OCI-LY1 (cell line): ENCODE measurements around the gene TRIP13.
"Not testable (repeated sequence)": the region's sequence is repeated elsewhere in the genome, so short reads cannot be mapped to it uniquely, and the experiment has no call there.

ENCODE experiments used
- H2AFZ ChIP-seq: fragments of 200-600 bp; sonication (generic), shearing (Covaris generic); 2 replicates; pipeline ENCODE4 v1.6.0; 2014; ENCODE audit warnings: antibody characterized with exemption, mild to moderate bottlenecking, low read length
- H3F3A ChIP-seq: fragments of 200-600 bp; sonication (generic), shearing (Covaris generic); 2 replicates; pipeline ENCODE4 v1.6.0; 2014; ENCODE audit warnings: mild to moderate bottlenecking, antibody characterized with exemption, low read length, moderate library complexity; ENCODE audit not compliant: insufficient read depth
- H3K27ac ChIP-seq: fragments of 200-600 bp; sonication (generic); 2 replicates; pipeline ENCODE4 v1.5.1; 2014; ENCODE audit warnings: low read length, mixed run types, mild to moderate bottlenecking, low read depth; ENCODE audit not compliant: poor library complexity, severe bottlenecking
- H3K27me3 ChIP-seq: fragments of 200-600 bp; sonication (generic); 2 replicates; pipeline ENCODE4 v1.6.0; 2014; ENCODE audit warnings: antibody characterized with exemption, mild to moderate bottlenecking, low read length, moderate library complexity; ENCODE audit not compliant: insufficient read depth
- H3K36me3 ChIP-seq: fragments of 200-600 bp; sonication (generic); 2 replicates; pipeline ENCODE4 v1.6.1; 2014; ENCODE audit warnings: mild to moderate bottlenecking, antibody characterized with exemption, low read length, moderate library complexity, mixed read lengths; ENCODE audit not compliant: insufficient read depth
- H3K4me1 ChIP-seq: fragments of 200-600 bp; sonication (generic); 2 replicates; pipeline ENCODE4 v1.5.1; 2014; ENCODE audit warnings: mild to moderate bottlenecking, low read length, moderate library complexity; ENCODE audit not compliant: insufficient read depth, severe bottlenecking
- H3K4me2 ChIP-seq: fragments of 200-600 bp; sonication (generic), shearing (Covaris generic); 2 replicates; pipeline ENCODE4 v1.6.1; 2014; ENCODE audit warnings: low read length
- H3K4me3 ChIP-seq: fragments of 200-600 bp; sonication (generic); 2 replicates; pipeline ENCODE4 v1.5.1; 2014; ENCODE audit warnings: low read length, low read depth, mild to moderate bottlenecking, mixed read lengths; ENCODE audit not compliant: poor library complexity, severe bottlenecking
- H3K79me2 ChIP-seq: fragments of 200-600 bp; shearing (Covaris generic); 2 replicates; pipeline ENCODE4 v1.6.1; 2016; ENCODE audit warnings: mixed run types, low read length, mixed read lengths; ENCODE audit not compliant: insufficient read depth
- H3K9ac ChIP-seq: fragments of 200-600 bp; sonication (generic), shearing (Covaris generic); 2 replicates; pipeline ENCODE4 v1.6.1; 2014; ENCODE audit warnings: mild to moderate bottlenecking, low read length, mixed read lengths
- H3K9me2 ChIP-seq: fragments of 200-600 bp; sonication (generic), shearing (Covaris generic); 2 replicates; pipeline ENCODE4 v1.6.1; 2014; ENCODE audit warnings: low read depth, mild to moderate bottlenecking, low read length, mixed read lengths
- H3K9me3 ChIP-seq: fragments of 200-600 bp; shearing (Covaris generic); 2 replicates; pipeline ENCODE4 v1.6.1; 2014; ENCODE audit warnings: low read length, mixed read lengths
- H4K20me1 ChIP-seq: fragments of 200-600 bp; sonication (generic), shearing (Covaris generic); 2 replicates; pipeline ENCODE4 v1.6.0; 2016; ENCODE audit warnings: mild to moderate bottlenecking, low read length; ENCODE audit not compliant: insufficient read depth
- EZH2 ChIP-seq: fragments of 200-600 bp; sonication (generic), shearing (Covaris generic); IDR thresholded peaks from 2 replicates; pipeline ENCODE4 v1.8.0; 2017; ENCODE audit warnings: borderline replicate concordance, mixed run types, mild to moderate bottlenecking, antibody characterized with exemption, low read length, moderate library complexity, mixed read lengths
- TF ChIP-seq, protein P1 (sequence below): fragments of 200-600 bp; sonication (generic), shearing (Covaris generic); IDR thresholded peaks from 2 replicates; pipeline ENCODE4 v1.5.1; 2017; ENCODE audit warnings: mild to moderate bottlenecking, antibody characterized with exemption, low read length, moderate library complexity, mixed read lengths

The TRIP13 gene

DNA sequence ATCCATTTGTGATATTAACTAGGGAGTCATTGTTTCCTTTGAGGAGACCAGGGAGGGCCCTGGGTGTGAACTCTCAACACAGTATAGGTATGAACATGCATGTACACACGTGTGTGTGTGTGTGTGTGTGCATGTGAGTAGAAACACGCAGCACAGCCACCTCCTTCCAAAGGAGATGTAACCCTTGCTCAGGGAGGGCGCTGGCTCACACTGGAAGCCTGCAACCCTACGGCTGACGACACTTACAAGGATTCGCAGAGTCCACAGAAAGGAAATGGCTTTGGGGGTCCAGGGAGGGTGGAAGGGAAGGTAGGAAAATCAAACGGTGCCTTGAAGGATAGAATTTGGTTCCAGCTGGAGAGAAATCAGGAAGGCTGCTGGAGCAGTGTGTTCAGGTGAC, 21.9 kb downstream of the TRIP13 start:
- no peak overlapping the region for H3K9ac ChIP-seq
- H3K79me2 ChIP-seq = no peaks in the 10 kb centered on the region
- no peak overlapping the region for H3K4me3 ChIP-seq
- no peaks in the 10 kb centered on the region for H4K20me1 ChIP-seq
- H3K9me3 ChIP-seq = no peaks in the 10 kb centered on the region
- TF ChIP-seq, protein P1, sequence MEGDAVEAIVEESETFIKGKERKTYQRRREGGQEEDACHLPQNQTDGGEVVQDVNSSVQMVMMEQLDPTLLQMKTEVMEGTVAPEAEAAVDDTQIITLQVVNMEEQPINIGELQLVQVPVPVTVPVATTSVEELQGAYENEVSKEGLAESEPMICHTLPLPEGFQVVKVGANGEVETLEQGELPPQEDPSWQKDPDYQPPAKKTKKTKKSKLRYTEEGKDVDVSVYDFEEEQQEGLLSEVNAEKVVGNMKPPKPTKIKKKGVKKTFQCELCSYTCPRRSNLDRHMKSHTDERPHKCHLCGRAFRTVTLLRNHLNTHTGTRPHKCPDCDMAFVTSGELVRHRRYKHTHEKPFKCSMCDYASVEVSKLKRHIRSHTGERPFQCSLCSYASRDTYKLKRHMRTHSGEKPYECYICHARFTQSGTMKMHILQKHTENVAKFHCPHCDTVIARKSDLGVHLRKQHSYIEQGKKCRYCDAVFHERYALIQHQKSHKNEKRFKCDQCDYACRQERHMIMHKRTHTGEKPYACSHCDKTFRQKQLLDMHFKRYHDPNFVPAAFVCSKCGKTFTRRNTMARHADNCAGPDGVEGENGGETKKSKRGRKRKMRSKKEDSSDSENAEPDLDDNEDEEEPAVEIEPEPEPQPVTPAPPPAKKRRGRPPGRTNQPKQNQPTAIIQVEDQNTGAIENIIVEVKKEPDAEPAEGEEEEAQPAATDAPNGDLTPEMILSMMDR = no peak
- no peak for TF ChIP-seq EZH2
- no peaks in the 10 kb centered on the region for H3K4me1 ChIP-seq
- no peaks in the 10 kb centered on the region for H3K27me3 ChIP-seq
- no peak overlapping the region for H3K27ac ChIP-seq
- no peak overlapping the region for H3K4me2 ChIP-seq
- peaks cover 76% of the 10 kb centered on the region for H3K36me3 ChIP-seq
- no peaks in the 10 kb centered on the region for H3K9me2 ChIP-seq
- H2AFZ ChIP-seq = no peak overlapping the region
- H3F3A ChIP-seq = no peaks in the 10 kb centered on the region

DNA sequence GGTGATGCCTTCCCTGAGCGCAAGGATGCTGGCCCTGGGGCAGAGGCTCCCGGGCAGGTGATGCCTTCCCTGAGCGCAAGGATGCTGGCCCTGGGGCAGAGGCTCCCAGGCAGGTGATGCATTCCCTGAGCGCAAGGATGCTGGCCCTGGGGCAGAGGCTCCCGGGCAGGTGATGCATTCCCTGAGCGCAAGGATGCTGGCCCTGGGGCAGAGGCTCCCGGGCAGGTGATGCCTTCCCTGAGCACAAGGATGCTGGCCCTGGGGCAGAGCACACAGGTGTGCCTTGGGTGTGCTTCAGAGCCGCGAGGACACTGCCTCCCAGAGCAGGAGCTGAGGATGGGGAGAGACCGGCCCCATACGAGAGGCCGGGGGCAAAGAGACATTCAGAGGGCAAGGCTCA, 22.7 kb downstream of the TRIP13 start:
- not testable (repeated sequence) for H3K4me3 ChIP-seq, H3K9ac ChIP-seq, H3K27me3 ChIP-seq, H4K20me1 ChIP-seq, H2AFZ ChIP-seq, H3F3A ChIP-seq, H3K9me3 ChIP-seq, H3K27ac ChIP-seq, H3K79me2 ChIP-seq, H3K4me2 ChIP-seq, H3K9me2 ChIP-seq, H3K4me1 ChIP-seq
- peaks cover 71% of the 10 kb centered on the region for H3K36me3 ChIP-seq

DNA sequence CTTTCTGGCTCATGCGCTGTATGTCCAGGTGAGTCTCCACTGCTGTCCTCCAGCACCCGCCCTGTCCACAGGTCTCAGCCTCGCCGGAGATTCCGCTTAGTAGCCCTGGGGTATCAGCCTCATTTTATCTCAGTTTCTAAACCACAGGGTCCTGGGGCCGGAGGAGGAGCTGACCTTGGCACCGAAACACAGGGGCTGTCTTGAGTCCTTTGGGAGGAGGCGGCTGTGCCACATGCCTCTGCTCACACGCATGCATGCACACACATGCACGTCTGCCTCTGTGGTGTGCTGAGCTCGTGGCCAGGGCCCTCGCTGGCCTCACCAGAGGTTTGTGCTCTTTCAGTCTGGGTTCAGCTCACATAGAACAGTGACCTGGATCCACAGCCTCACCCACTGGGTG, 23.3 kb downstream of the TRIP13 start:
- Histone ChIP-seq H3K27me3 (no peaks in the 10 kb centered on the region), H2AFZ (no peak overlapping the region), H3F3A (no peaks in the 10 kb centered on the region), H3K4me1 (no peaks in the 10 kb centered on the region), H3K4me3 (no peak overlapping the region), H3K36me3 (peaks cover 71% of the 10 kb centered on the region), H4K20me1 (no peaks in the 10 kb centered on the region), H3K79me2 (no peaks in the 10 kb centered on the region), H3K4me2 (no peak overlapping the region), H3K9me3 (no peaks in the 10 kb centered on the region), H3K27ac (no peak overlapping the region), H3K9ac (no peak overlapping the region), H3K9me2 (no peaks in the 10 kb centered on the region)
- TF ChIP-seq, protein P1 = no peak

DNA sequence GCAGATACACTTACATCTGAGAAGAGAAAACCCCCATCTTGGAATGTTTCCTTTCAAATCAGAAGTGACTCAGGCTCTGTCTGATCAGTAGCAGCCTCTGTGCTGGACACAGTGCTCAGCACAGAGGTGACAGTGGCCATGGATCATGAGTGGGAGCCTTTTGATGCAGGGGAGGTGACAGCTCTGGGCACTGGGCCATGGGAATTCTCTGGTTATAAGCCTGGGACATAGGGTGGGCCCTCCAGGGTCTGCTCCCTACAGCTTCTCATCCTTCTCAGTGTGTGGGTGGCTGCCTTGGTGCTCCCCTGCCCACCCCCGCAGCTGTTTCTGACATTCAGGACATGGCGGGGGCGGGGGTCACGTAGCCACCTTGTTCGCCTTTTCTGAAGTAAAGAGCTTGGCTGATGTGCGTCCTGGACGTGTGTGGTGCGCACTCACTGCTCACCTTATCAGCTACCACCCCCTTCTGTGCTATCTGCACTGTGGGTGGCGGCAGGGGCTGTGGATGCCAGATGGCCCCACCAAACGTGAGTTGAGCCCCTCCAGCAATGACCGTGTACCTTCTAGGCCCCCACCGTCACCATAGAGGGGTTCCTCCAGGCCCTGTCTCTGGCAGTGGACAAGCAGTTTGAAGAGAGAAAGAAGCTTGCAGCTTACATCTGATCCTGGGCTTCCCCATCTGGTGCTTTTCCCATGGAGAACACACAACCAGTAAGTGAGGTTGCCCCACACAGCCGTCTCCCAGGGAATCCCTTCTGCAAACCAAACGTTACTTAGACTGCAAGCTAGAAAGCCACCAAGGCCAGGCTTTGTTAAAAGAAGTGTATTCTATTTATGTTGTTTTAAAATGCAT, 24.0 kb downstream of the TRIP13 start:
- peaks cover 68% of the 10 kb centered on the region for H3K36me3 ChIP-seq
- H3K79me2 ChIP-seq = no peaks in the 10 kb centered on the region
- no peak overlapping the region for H3K4me2 ChIP-seq

DNA sequence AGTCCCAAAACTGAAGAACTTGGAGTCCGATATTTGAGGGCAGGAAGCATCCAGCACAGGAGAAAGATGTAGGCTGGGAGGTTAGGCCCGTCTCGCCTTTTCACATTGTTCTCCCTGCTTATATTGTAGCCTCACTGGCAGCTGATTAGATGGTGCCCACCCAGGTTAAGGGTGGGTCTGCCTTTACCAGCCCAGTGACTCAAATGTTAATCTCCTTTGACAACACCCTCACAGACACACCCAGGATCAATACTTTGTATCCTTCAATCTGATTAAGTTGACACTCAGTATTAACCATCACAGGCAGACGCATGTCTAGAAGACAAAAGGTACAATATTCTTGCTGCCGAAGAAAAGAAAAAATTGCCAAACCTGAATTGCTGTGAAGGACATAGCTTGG, 26.0 kb downstream of the TRIP13 start:
- not testable (repeated sequence) for H3K9me2 ChIP-seq, H3K4me1 ChIP-seq, H3K4me2 ChIP-seq, H3K9ac ChIP-seq, H3K4me3 ChIP-seq, H3K79me2 ChIP-seq, H2AFZ ChIP-seq, H3F3A ChIP-seq, H3K27ac ChIP-seq, H3K9me3 ChIP-seq, H4K20me1 ChIP-seq, H3K27me3 ChIP-seq
- H3K36me3 ChIP-seq = peaks cover 48% of the 10 kb centered on the region

More for the DNA sequence above, 24.0 kb downstream of the TRIP13 start:
- no peak overlapping the region for H2AFZ ChIP-seq
- H3K9ac ChIP-seq = no peak overlapping the region
- no peak overlapping the region for H3K27ac ChIP-seq
- TF ChIP-seq, protein P1 = no peak
- no peak for TF ChIP-seq EZH2
- H3K27me3 ChIP-seq = no peaks in the 10 kb centered on the region
- H3F3A ChIP-seq = no peaks in the 10 kb centered on the region
- H4K20me1 ChIP-seq = no peaks in the 10 kb centered on the region
- no peaks in the 10 kb centered on the region for H3K4me1 ChIP-seq
- H3K9me3 ChIP-seq = no peaks in the 10 kb centered on the region
- H3K9me2 ChIP-seq = no peaks in the 10 kb centered on the region
- H3K4me3 ChIP-seq = no peak overlapping the region
